PC-9 (cell line): Measurements from ENCODE around the gene CSGALNACT2.

ENCODE experiments used
- CTCF ChIP-seq: fragments of 200-600 bp; sonication (generic); conservative IDR thresholded peaks from 2 replicates; pipeline ENCODE4 v1.6.1; 2017; ENCODE audit warnings: mixed run types, antibody characterized with exemption, mild to moderate bottlenecking, moderate library complexity
- EZH2 ChIP-seq: fragments of 200-600 bp; sonication (generic); IDR thresholded peaks from 2 replicates; pipeline ENCODE4 v1.8.0; 2017; ENCODE audit warnings: antibody characterized with exemption, low read depth

- no peak for TF ChIP-seq CTCF
- no peak for TF ChIP-seq EZH2
Observed at GRCh38 chr10:43205681-43206390, 67.6 kb downstream of the CSGALNACT2 start.
